H7 (cell line): ENCODE measurements around the gene B4GALT1. TPM values are rescaled to one million over a fixed set of nuclear protein-coding genes. Genes with fewer than 3 reads are reported as not detected.

ENCODE experiments used
- DNase-seq: peaks from one replicate; pipeline ENCODE4 v3.0.0; 2012
- H3K27me3 ChIP-seq: 2 replicates; pipeline ENCODE4 v1.6.0; 2011; ENCODE audit warnings: mild to moderate bottlenecking, low read length; ENCODE audit not compliant: control insufficient read depth, insufficient read depth
- H3K36me3 ChIP-seq: replicated peaks from 2 replicates; pipeline ENCODE4 v1.5.1; 2011; ENCODE audit warnings: low read length; ENCODE audit not compliant: control insufficient read depth, insufficient read depth
- H3K4me3 ChIP-seq: 2 replicates; pipeline ENCODE4 v1.5.1; 2011; ENCODE audit warnings: low read depth, mild to moderate bottlenecking, control low read depth, low read length, moderate library complexity; ENCODE audit not compliant: insufficient read depth
- total RNA-seq: library from RNA; depleted of rRNA; stranded (reverse); fragments of >200 nt; shearing (Covaris generic); gene quantifications from 2 replicates; pipeline ENCODE4 v1.2.3, GENCODE V29; 2014

Gene B4GALT1
- total RNA-seq, 1 experiment from 2014 or later = 5.5 TPM

- 0 out of 2 replicates have a peak, but pooled peaks cover 1% of the 10 kb centered on the region for H3K36me3 ChIP-seq
Measured at GRCh38 chr9:33130961-33131789, 36.0 kb downstream of the B4GALT1 start.

DNA sequence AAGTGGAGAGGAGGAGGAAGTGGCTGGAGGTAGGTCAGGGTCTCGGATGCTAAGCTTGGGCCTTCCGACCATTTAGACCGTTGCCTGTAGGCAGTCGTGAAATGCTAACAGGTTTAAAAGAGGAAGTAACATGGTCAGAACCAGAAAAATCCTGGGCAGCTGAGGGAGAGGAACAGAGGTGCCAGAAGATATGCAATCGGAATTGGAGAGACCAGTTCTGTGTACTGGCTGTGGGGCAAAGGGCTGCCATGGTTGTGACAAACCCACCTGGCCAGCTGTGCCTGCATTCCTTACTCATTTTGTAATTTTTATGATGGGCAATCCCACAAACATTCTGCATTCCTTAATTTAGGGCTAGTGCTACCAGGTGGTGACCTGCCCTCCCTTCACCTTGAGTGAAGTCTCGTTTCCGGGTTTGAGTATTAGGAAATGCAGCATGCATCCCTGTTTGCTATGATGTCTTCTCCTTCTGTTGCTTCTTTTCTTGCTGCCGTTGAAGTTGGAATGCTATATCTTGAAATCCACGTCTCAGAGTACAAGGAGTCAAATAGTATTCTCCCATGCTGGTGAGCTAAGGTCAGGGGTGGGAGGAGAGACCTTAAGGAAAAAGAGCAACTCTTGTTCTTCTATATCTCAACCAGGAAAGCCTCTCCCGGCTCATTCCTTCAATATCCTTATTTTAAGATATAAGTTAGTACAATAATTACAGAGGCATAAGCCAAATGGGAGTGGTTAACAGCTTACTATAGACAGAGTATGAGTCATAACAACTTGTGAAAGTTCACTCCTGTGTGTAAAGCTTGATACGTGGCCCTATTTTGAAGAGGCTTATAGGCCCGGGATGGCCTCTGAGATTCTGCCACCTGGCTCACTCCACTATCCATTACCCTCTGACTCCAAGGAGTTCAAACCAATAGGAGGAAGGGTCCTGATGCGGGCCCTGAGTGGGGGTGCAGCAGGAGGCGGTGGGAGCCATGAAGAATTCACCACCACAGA is 37.0 kb downstream of the B4GALT1 start:
- no peaks in the 10 kb centered on the region for H3K27me3 ChIP-seq
- H3K36me3 ChIP-seq = 0 out of 2 replicates have a peak, but pooled peaks cover 1% of the 10 kb centered on the region
- H3K4me3 ChIP-seq = no peak overlapping the region
- peak; percentile 16 for DNase-seq

More at GRCh38 chr9:33130961-33131789, 36.0 kb downstream of the B4GALT1 start:
- Histone ChIP-seq H3K4me3 (no peak overlapping the region), H3K27me3 (no peaks in the 10 kb centered on the region)
- peak; percentile 8 for DNase-seq

DNA sequence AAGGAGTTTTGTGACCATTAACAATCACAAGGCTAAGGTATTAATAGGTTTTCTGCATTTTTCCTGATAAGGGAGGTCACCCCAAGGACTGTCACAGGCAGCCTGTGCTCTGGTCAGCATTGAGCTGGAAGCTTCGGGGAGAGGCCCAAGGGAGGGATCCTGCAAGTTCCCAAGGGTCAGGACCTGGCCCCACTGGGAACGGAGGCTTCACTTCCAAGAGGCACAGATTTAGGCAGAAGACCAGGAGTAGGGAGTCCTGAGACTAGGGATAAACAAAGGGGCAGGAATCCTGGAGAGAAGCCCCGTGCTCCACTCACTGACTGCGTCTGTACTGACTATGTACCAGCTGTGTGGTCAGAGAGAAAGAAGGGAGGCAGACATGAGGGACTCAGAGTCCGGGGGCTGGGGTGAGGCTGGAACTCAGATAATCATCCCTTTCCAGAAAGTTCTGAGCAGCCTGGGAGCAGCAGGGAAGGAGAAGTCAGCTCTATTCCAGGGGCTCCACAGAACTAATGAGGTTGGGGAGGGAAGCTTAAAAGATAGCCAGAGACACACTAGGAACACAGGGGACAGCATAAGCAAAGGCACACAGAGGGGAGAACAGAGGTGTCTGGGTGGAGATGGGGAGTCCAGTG is 37.8 kb downstream of the B4GALT1 start:
- Histone ChIP-seq H3K4me3 (no peak overlapping the region), H3K36me3 (0 out of 2 replicates have a peak, but pooled peaks cover 1% of the 10 kb centered on the region), H3K27me3 (no peaks in the 10 kb centered on the region)
- peak; percentile 11 for DNase-seq

DNA sequence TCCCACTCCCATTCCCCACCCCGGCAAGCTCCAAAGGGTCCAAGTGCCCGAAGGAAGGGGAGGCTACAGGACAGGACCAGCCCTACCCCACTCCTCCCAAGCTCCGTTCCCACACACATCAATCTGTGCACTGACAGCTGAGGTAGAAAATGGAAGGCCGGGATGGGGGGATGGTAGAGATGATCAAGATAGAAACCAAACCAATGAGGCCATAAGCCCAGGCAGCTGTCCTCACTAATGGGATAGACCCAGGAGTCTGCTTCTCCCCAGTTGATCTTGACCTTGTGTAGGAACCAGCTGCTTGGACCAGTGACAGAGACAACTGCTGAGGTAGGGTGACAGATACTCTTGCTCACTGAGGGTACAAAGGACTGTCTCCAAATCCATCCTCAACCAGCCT is 38.6 kb downstream of the B4GALT1 start:
- Histone ChIP-seq H3K36me3 (0 out of 2 replicates have a peak, but pooled peaks cover 1% of the 10 kb centered on the region), H3K27me3 (no peaks in the 10 kb centered on the region), H3K4me3 (no peak overlapping the region)
- peak; percentile 11 for DNase-seq

DNA sequence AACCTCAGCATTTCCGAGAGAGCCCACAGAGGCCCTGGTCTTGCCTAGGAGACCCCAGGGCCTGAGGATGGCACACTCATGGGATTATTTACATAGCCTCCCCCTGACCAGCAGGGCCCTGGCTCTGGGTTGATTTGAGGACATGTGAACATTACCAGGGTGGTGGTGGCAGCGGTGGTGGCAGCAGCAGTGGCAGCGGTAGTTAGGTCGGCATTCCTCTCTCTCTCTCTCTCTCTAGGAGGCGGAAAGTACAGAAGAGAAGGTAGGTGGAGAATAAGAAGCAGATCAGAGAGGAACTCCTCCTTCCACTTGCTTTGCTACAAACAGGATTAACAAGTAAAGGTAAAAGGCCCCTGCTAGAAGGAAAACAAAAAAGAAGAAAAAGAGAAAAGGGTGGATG is 39.3 kb downstream of the B4GALT1 start:
- Histone ChIP-seq H3K36me3 (0 out of 2 replicates have a peak, but pooled peaks cover 1% of the 10 kb centered on the region), H3K4me3 (no peak overlapping the region), H3K27me3 (no peaks in the 10 kb centered on the region)
- peak; percentile 7 for DNase-seq

- Histone ChIP-seq H3K4me3 (no peak overlapping the region), H3K36me3 (0 out of 2 replicates have a peak, but pooled peaks cover 1% of the 10 kb centered on the region), H3K27me3 (no peaks in the 10 kb centered on the region)
- DNase-seq = no peak
Measured at GRCh38 chr9:33125871-33126823, 41.0 kb downstream of the B4GALT1 start.

GRCh38 chr9:33125461-33125860 is 41.7 kb downstream of the B4GALT1 start:
- DNase-seq = no peak
- Histone ChIP-seq H3K36me3 (0 out of 2 replicates have a peak, but pooled peaks cover under 1% of the 10 kb centered on the region), H3K27me3 (no peaks in the 10 kb centered on the region), H3K4me3 (no peak overlapping the region)

DNA sequence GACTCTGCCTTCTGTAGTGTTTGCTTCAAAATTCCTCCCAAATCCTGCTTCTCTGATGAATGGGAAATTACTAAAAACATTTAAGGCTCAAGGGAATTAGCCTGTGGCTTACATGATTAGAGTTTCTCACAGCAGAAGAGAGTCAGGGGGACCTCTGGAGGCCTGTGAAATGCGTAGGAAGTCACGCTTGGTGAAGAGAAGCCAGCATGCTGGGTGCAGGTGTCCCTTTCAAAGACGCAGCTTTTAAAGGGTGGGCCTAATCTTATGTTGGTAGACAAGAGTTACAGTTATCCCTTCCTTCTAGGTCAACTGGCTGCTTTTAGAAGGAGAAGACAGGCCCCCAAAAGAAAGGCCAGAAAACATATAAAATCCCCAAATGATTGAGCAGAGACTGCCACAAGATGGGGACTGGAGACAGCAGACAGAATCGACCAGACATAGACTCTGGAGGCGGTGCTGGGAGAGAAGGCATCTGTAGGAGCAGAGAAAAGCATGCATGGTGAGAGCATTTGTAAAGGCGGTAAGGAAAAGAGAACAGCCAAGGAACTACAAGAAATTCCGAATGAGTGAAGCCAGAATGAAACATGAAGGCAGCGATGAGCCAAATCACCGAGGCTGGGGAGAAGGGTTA is 42.3 kb downstream of the B4GALT1 start:
- no peak overlapping the region for H3K4me3 ChIP-seq
- no peaks in the 10 kb centered on the region for H3K36me3 ChIP-seq
- no peak for DNase-seq
- no peaks in the 10 kb centered on the region for H3K27me3 ChIP-seq

DNA sequence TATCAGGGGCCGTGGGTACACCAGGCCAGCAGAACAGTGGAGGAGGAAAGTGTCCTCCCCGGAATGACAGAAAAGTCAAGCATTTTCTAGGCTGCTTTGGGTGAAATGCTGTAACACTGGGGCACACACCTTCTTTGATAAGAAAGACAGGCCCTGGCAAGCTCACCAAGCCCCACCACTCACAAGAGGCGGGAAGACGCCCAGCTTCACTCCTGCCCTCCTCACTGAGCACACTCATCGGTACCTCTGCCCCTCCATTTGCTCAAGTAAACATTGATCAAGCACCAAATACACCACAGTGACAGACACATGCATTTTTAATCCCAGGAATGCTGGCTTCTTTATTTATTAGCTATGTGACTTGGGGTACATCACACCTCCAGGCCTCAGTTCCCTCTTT is 43.1 kb downstream of the B4GALT1 start:
- no peaks in the 10 kb centered on the region for H3K36me3 ChIP-seq
- DNase-seq = no peak
- H3K4me3 ChIP-seq = no peak overlapping the region
- no peaks in the 10 kb centered on the region for H3K27me3 ChIP-seq

DNA sequence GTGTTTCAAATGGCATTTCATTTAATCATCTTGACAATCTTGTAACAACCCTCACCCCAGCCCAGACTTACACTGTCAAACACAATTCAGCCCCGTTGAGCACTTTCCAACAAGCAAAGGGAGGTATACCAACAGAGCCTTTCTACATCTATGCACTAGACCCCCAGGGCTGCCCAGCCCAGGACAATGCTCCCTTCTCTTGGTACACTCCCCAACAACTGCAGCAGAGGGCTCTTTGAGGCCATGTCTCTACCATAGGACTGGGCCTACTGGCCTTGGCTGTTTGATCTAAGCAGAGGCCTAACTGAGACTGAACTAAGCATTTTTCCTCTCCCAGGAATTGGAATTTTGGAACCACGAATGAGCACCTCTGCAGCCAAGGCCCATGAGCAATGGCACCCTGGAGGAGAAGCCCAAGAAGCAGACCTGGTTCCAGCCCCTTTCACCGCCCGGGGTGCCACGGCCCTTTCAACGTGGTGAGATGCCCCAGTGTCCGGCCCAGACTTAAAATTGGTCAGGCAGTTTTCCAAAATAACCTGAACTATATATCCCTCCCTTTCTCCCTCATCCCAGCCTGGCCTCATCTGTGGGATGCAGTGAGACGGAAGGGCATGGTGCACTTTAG is 43.6 kb downstream of the B4GALT1 start:
- H3K27me3 ChIP-seq = no peaks in the 10 kb centered on the region
- no peak overlapping the region for H3K4me3 ChIP-seq
- no peaks in the 10 kb centered on the region for H3K36me3 ChIP-seq
- DNase-seq = no peak

DNA sequence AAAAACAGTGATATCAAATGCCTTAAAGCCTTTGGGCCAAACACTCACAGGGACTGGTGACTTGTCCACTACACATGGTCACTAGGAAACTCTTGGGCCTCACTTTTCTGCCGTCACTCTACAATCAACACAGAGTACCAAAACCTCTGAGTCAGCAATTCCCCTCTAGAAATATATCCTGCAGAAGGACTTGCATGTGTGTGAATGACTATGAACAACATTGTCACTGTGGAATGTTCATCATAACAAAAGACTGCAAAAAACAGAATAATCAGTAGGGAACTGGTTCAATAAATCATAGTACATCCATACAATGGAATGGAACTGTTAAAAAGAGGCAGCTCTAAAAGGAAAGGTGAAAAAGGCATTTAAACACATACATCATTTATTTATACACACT is 46.5 kb downstream of the B4GALT1 start:
- no peaks in the 10 kb centered on the region for H3K27me3 ChIP-seq
- H3K4me3 ChIP-seq = no peak overlapping the region
- H3K36me3 ChIP-seq = no peaks in the 10 kb centered on the region
- no peak for DNase-seq

DNA sequence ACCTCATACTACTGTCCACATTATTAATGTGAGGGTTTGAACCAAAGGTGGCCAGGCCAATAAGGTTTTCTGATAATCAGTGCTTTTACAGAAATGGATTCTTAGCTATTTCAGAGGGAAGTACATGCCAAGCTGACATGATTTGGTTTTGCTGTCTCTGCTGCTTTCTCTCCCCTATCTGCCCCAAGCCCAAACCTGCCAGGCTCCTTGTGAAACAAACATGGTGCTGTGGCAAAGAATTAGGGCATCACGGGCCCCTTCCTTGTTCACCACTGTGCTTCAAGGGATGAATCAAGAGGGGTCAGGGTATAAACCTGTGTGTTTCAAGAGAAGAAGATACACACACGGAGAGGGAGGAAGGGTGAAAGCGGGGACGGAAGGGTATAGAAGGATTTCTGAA is 49.3 kb downstream of the B4GALT1 start:
- Histone ChIP-seq H3K36me3 (no peaks in the 10 kb centered on the region), H3K4me3 (no peak overlapping the region), H3K27me3 (no peaks in the 10 kb centered on the region)
- DNase-seq = no peak

GRCh38 chr9:33117306-33117705 is 49.8 kb downstream of the B4GALT1 start:
- no peak for DNase-seq
- Histone ChIP-seq H3K4me3 (no peak overlapping the region), H3K27me3 (no peaks in the 10 kb centered on the region), H3K36me3 (no peaks in the 10 kb centered on the region)
